K562 (cell line): Measurements from ENCODE around the gene CC2D1A. TPM values are rescaled to one million over a fixed set of nuclear protein-coding genes. Genes with fewer than 3 reads are reported as not detected.

ENCODE experiments used
- CHD4 ChIP-seq: fragments of 200-600 bp; sonication (generic); IDR thresholded peaks from 3 replicates; pipeline ENCODE4 v1.6.1; 2012; ENCODE audit warnings: low read depth, mild to moderate bottlenecking, mixed read lengths, low read length, inconsistent platforms; ENCODE audit not compliant: insufficient read depth, insufficient replicate concordance, poor library complexity, severe bottlenecking
- KAT2B ChIP-seq: IDR thresholded peaks from one replicate; pipeline ENCODE4 v1.6.1; 2012; ENCODE audit warnings: low read depth, mild to moderate bottlenecking, control low read depth, inconsistent platforms, low read length, moderate library complexity
- KLF1 ChIP-seq: fragments of 450-650 bp; IDR thresholded peaks from 2 replicates; pipeline ENCODE4 v1.6.1; 2016; ENCODE audit warnings: missing genetic modification characterization, missing compliant biosample characterization
- KLF10 ChIP-seq: fragments of 250-450 bp; sonication (Bioruptor Pico); IDR thresholded peaks from 2 replicates; pipeline ENCODE4 v1.6.1; 2021; ENCODE audit warnings: matching md5 sums
- KLF16 ChIP-seq: IDR thresholded peaks from 2 replicates; pipeline ENCODE4 v1.6.1; 2016; ENCODE audit warnings: antibody characterized with exemption
- L3MBTL2 ChIP-seq: fragments of 450-650 bp; IDR thresholded peaks from 2 replicates; pipeline ENCODE4 v1.6.1; 2016; ENCODE audit warnings: mild to moderate bottlenecking, moderate library complexity
- MCM2 ChIP-seq: fragments of 450-650 bp; IDR thresholded peaks from 2 replicates; pipeline ENCODE4 v1.6.1; 2017; ENCODE audit warnings: low read depth, mild to moderate bottlenecking
- MCM7 ChIP-seq, 2 experiments: fragments of 450-650 bp; IDR thresholded peaks; 2 replicates each; pipeline ENCODE4 v1.6.1; 2016 to 2018
- MTA2 ChIP-seq: fragments of 450-650 bp; IDR thresholded peaks from 2 replicates; pipeline ENCODE4 v1.6.1; 2016; ENCODE audit warnings: low read depth
- MTF1 ChIP-seq: fragments of 250-450 bp; sonication (Bioruptor Pico); IDR thresholded peaks from 2 replicates; pipeline ENCODE4 v1.9.0; 2021; ENCODE audit warnings: moderate library complexity, mild to moderate bottlenecking, inconsistent platforms, borderline replicate concordance
- NCOA4 ChIP-seq: fragments of 450-650 bp; IDR thresholded peaks from 2 replicates; pipeline ENCODE4 v1.6.1; 2018; ENCODE audit warnings: mild to moderate bottlenecking; ENCODE audit not compliant: partially characterized antibody
- NFIX ChIP-seq: fragments of 250-450 bp; sonication (Bioruptor Pico); IDR thresholded peaks from 2 replicates; pipeline ENCODE4 v1.4.0; 2020; ENCODE audit warnings: low read depth, mild to moderate bottlenecking, moderate library complexity
- RNF2 ChIP-seq: sonication (generic); IDR thresholded peaks from 2 replicates; pipeline ENCODE4 v1.6.1; 2016
- SIRT6 ChIP-seq: IDR thresholded peaks from one replicate; pipeline ENCODE4 v1.6.1; 2012; ENCODE audit warnings: low read depth, mild to moderate bottlenecking, control low read depth, inconsistent platforms, low read length, moderate library complexity
- SNRNP70 ChIP-seq: fragments of 200-400 bp; formaldehyde crosslinking; optimal IDR thresholded peaks from 2 replicates; pipeline ENCODE3; 2017; ENCODE audit warnings: low read depth, low read length
- TAL1 ChIP-seq: fragments of 450-650 bp; IDR thresholded peaks from 2 replicates; pipeline ENCODE4 v1.6.1; 2016; ENCODE audit warnings: mild to moderate bottlenecking
- TARDBP ChIP-seq: fragments of 450-650 bp; IDR thresholded peaks from 2 replicates; pipeline ENCODE4 v1.6.1; 2016
- TBP ChIP-seq: optimal IDR thresholded peaks from 2 replicates; pipeline ENCODE3; 2011; ENCODE audit warnings: low read depth, low read length, improper control_type of control experiment
- ZEB2 ChIP-seq: fragments of 450-650 bp; IDR thresholded peaks from 2 replicates; pipeline ENCODE4 v1.6.1; 2016
- ZNF274 ChIP-seq: IDR thresholded peaks from 2 replicates; pipeline ENCODE4 v1.6.1; 2011; ENCODE audit warnings: low read depth, mild to moderate bottlenecking, low read length, moderate library complexity, borderline replicate concordance
- polyA plus RNA-seq, 8 experiments: library from polyadenylated mRNA; depleted of rRNA in 4 of 8; stranded (reverse) in 5 of 8; unstranded in 3 of 8; fragments of >200 nt; fragmentation: Nextera tagmentation in 2 of 8; fragmentation: Illumina TruSeq in 1 of 8; extraction: Ambion mirVana in 2 of 8; extraction: Trizol in 1 of 8; gene quantifications; 2 replicates each; pipeline versions ENCODE4 v1.2.1 to v1.2.3, GENCODE V29; 2011 to 2014; ENCODE audit warnings: inconsistent platforms in 1 of 8, missing spikeins in 1 of 8
- total RNA-seq, 7 experiments: library from RNA; depleted of rRNA in 6 of 7; stranded (reverse); fragments of >200 nt in 6 of 7; fragmentation: Illumina TruSeq in 2 of 7; extraction: Trizol in 2 of 7; gene quantifications; 2 replicates each; pipeline versions ENCODE4 v1.2.1 to v1.2.3, GENCODE V29; 2011 to 2021; ENCODE audit warnings: low replicate concordance in 1 of 7
- TF ChIP-seq, protein P1 (sequence below): fragments of 250-450 bp; sonication (Bioruptor Pico); IDR thresholded peaks from 2 replicates; pipeline ENCODE4 v1.4.0; 2020; ENCODE audit warnings: mild to moderate bottlenecking
- TF ChIP-seq, protein P2 (sequence below), 3 experiments: fragments of 200-800 bp in 1 of 3; fragments of 250-450 bp in 1 of 3; fragments of 450-650 bp in 1 of 3; sonication (Bioruptor Pico) in 1 of 3; sonication (Bioruptor generic) in 1 of 3; formaldehyde crosslinking in 1 of 3; IDR thresholded peaks; 2 replicates each; pipeline versions ENCODE4 v1.6.1 to v1.8.0; 2016 to 2022; ENCODE audit warnings: mild to moderate bottlenecking in 2 of 3, missing genetic modification characterization in 2 of 3, missing compliant biosample characterization in 1 of 3, moderate library complexity in 1 of 3
- TF ChIP-seq, protein P3 (sequence below): fragments of 250-450 bp; sonication (Bioruptor Pico); IDR thresholded peaks from 2 replicates; pipeline ENCODE4 v1.8.0; 2022; ENCODE audit warnings: inconsistent platforms
- TF ChIP-seq, protein P4 (sequence below): sonication (generic); formaldehyde crosslinking; IDR thresholded peaks from 2 replicates; pipeline ENCODE4 v1.8.0; 2022; ENCODE audit warnings: mild to moderate bottlenecking, missing genetic modification reagents

The CC2D1A gene
- total and polyA plus RNA-seq, 9 of the 15 experiments (the other 6 are each of a cell fraction or from before 2014, with no cell fraction given), result 0.32 to 31.0 (median 12.9) TPM

DNA sequence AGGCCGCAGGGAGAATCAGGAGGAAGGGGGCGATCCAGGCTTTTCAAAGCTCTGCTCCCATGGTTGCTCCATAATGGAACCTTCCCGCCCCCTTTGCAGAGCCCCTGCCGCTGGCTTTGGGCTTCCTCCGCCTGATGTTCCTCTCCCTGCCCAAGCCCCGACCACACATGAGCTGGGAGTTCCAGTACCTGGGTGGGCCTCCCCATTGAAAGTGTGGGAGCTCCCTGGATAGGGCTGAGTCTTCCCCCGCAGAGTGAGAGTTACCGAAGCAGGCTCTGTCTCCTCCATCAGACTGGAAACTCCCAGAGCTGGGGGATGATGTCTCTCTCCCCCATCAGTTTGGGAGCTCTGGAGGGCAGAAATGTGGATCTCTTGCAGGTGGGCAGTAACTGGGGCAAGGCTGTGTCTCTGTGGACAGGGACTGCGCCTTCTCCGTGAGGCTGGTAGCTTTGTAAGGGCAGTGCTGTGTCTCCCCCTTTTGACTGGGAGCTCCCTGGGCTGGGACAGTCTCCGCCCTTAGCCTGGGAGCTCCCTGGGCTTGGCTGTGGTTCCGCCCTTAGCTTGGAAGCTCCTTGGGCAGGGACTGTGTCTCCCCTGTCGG lies 47.0 kb downstream of the CC2D1A start (continued):
- TF ChIP-seq, protein P1, sequence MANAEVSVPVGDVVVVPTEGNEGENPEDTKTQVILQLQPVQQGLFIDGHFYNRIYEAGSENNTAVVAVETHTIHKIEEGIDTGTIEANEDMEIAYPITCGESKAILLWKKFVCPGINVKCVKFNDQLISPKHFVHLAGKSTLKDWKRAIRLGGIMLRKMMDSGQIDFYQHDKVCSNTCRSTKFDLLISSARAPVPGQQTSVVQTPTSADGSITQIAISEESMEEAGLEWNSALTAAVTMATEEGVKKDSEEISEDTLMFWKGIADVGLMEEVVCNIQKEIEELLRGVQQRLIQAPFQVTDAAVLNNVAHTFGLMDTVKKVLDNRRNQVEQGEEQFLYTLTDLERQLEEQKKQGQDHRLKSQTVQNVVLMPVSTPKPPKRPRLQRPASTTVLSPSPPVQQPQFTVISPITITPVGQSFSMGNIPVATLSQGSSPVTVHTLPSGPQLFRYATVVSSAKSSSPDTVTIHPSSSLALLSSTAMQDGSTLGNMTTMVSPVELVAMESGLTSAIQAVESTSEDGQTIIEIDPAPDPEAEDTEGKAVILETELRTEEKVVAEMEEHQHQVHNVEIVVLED, result no peak
- TF ChIP-seq MTF1 (CRISPR knock-in tag) (no peak), MCM2 (no peak), MTA2 (no peak), NCOA4 (no peak), KLF1 (tag) (no peak), KLF10 (no peak), RNF2 (no peak), L3MBTL2 (no peak), KLF16 (no peak), NFIX (no peak), KAT2B (no peak), MCM7 (IDR thresholded peaks at IDR 0.05) (no peak), ZNF274 (no peak), TARDBP (no peak), SIRT6 (no peak), TAL1 (no peak), ZEB2 (no peak), TBP (peak; percentile 46), CHD4 (no peak), SNRNP70 (no peak)
- TF ChIP-seq, protein P2, sequence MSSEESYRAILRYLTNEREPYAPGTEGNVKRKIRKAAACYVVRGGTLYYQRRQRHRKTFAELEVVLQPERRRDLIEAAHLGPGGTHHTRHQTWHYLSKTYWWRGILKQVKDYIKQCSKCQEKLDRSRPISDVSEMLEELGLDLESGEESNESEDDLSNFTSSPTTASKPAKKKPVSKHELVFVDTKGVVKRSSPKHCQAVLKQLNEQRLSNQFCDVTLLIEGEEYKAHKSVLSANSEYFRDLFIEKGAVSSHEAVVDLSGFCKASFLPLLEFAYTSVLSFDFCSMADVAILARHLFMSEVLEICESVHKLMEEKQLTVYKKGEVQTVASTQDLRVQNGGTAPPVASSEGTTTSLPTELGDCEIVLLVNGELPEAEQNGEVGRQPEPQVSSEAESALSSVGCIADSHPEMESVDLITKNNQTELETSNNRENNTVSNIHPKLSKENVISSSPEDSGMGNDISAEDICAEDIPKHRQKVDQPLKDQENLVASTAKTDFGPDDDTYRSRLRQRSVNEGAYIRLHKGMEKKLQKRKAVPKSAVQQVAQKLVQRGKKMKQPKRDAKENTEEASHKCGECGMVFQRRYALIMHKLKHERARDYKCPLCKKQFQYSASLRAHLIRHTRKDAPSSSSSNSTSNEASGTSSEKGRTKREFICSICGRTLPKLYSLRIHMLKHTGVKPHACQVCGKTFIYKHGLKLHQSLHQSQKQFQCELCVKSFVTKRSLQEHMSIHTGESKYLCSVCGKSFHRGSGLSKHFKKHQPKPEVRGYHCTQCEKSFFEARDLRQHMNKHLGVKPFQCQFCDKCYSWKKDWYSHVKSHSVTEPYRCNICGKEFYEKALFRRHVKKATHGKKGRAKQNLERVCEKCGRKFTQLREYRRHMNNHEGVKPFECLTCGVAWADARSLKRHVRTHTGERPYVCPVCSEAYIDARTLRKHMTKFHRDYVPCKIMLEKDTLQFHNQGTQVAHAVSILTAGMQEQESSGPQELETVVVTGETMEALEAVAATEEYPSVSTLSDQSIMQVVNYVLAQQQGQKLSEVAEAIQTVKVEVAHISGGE (CRISPR knock-in tag; IDR thresholded peaks at IDR 0.05), result no peak
- TF ChIP-seq, protein P3, sequence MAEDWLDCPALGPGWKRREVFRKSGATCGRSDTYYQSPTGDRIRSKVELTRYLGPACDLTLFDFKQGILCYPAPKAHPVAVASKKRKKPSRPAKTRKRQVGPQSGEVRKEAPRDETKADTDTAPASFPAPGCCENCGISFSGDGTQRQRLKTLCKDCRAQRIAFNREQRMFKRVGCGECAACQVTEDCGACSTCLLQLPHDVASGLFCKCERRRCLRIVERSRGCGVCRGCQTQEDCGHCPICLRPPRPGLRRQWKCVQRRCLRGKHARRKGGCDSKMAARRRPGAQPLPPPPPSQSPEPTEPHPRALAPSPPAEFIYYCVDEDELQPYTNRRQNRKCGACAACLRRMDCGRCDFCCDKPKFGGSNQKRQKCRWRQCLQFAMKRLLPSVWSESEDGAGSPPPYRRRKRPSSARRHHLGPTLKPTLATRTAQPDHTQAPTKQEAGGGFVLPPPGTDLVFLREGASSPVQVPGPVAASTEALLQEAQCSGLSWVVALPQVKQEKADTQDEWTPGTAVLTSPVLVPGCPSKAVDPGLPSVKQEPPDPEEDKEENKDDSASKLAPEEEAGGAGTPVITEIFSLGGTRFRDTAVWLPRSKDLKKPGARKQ (CRISPR knock-in tag), result no peak
- TF ChIP-seq, protein P4, sequence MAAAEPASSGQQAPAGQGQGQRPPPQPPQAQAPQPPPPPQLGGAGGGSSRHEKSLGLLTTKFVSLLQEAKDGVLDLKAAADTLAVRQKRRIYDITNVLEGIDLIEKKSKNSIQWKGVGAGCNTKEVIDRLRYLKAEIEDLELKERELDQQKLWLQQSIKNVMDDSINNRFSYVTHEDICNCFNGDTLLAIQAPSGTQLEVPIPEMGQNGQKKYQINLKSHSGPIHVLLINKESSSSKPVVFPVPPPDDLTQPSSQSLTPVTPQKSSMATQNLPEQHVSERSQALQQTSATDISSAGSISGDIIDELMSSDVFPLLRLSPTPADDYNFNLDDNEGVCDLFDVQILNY, result no peak
